ENCODE measurements around the gene PPM1K.

GRCh38 chr4:88226143-88226542 lies 58.2 kb downstream of the PPM1K start:
- TF ChIP-seq CTCF (IDR thresholded peaks at IDR 0.05), result no peak
- TF ChIP-seq POLR2AphosphoS5 (IDR thresholded peaks at IDR 0.05), result no peak
- no peak for TF ChIP-seq POLR2A (IDR thresholded peaks at IDR 0.05)
